Spleen (tissue), 7 donors: ENCODE measurements around the gene FAM53B.

Experiments used
- POLR2AphosphoS5 ChIP-seq, 3 donors: sonication (generic); formaldehyde crosslinking; IDR thresholded peaks; one replicate each; pipeline ENCODE4 v1.5.1; 2017; ENCODE audit warnings: antibody characterized with exemption in 3 of 3
- TF ChIP-seq, protein P1 (sequence below), 11 experiments: fragments of 200-600 bp in 7 of 11; fragments of 450-650 bp in 4 of 11; sonication (generic) in 4 of 11; IDR thresholded peaks in 8 of 11; conservative IDR thresholded peaks in 3 of 11; 1 replicate in 7 of 11; 2 replicates in 4 of 11; pipeline versions ENCODE4 v1.4.0 to v1.8.0; 2016 to 2021; ENCODE audit warnings: antibody characterized with exemption in 11 of 11, inconsistent platforms in 4 of 11, mild to moderate bottlenecking in 1 of 11
- donor health status: DM: no; HTN: no; CAD: no; lungs with moderate emphysema.
- donor health status: DM: no; HTN: no; CAD: no.
- donor health status: DM: no; HTN: no; CAD: no.

DNA sequence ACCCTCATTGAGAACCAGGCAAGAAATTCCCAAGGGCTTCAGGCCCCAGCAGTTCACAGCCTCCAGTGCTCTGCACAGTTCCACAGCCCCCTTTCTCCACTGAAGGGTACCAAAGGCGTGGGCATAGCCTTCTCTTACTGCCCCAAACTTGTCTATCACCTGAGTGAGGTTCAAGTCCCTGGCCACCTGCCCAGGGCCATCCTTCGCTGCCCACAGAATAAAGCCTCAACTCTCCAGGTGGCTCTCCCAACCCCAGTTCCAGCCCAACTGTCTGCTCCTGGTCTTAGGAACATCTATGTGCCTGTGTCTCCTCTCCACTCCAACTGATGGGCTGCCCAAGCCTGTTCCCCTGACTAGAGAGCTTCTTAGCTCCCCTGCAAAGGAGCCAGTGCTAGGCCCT is 79.1 kb downstream of the FAM53B start:
- TF ChIP-seq, protein P1, sequence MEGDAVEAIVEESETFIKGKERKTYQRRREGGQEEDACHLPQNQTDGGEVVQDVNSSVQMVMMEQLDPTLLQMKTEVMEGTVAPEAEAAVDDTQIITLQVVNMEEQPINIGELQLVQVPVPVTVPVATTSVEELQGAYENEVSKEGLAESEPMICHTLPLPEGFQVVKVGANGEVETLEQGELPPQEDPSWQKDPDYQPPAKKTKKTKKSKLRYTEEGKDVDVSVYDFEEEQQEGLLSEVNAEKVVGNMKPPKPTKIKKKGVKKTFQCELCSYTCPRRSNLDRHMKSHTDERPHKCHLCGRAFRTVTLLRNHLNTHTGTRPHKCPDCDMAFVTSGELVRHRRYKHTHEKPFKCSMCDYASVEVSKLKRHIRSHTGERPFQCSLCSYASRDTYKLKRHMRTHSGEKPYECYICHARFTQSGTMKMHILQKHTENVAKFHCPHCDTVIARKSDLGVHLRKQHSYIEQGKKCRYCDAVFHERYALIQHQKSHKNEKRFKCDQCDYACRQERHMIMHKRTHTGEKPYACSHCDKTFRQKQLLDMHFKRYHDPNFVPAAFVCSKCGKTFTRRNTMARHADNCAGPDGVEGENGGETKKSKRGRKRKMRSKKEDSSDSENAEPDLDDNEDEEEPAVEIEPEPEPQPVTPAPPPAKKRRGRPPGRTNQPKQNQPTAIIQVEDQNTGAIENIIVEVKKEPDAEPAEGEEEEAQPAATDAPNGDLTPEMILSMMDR (IDR thresholded peaks at IDR 0.05 in 8 of 11, conservative IDR thresholded peaks at IDR 0.05 in 3 of 11): no peak
- no peak for TF ChIP-seq POLR2AphosphoS5 (IDR thresholded peaks at IDR 0.05)
